HepG2 (cell line): ENCODE measurements around the gene HLA-DQB2. TPM values are rescaled to one million over a fixed set of nuclear protein-coding genes. Genes with fewer than 3 reads are reported as not detected.

Experiments
- ATAC-seq: fragments of 200-7000 bp; cut with Tn5 transposase; 3 replicates; pipeline ENCODE4 v1.9.1; 2020; ENCODE audit warnings: mild to moderate bottlenecking, moderate library complexity
- BruUV-seq: library from RNA; stranded (reverse); fragments of 400-500 nt; replicated peaks from 2 replicates; lab custom pipeline; 2021; lab: Mats Ljungman, UMichigan
- CTCF ChIA-PET: fragments of 300-600 bp; formaldehyde crosslinking; extraction: SDS; loops from one replicate; lab custom pipeline; 2021; ENCODE audit warnings: low total read pairs, inconsistent platforms, low intra/inter-chr PET ratio; lab: Yijun Ruan, JAX
- POLR2A ChIA-PET: fragments of 350-600 bp; sonication (Branson Sonifier 250); formaldehyde crosslinking; loops from one replicate; lab custom pipeline; 2020; ENCODE audit warnings: antibody characterized with exemption, inconsistent platforms; lab: Yijun Ruan, JAX
- DNase-seq: peaks from one replicate; pipeline ENCODE4 v3.0.0-alpha.2; 2015; ENCODE audit warnings: low spot score
- FAIRE-seq: peaks from 3 replicates; lab custom pipeline; 2011; peaks lifted over from hg19 to GRCh38; lab: Jason Lieb, UNC
- H2AFZ ChIP-seq: one replicate; pipeline ENCODE4 v1.6.1; 2011; ENCODE audit warnings: low read length, inconsistent platforms
- H3K27ac ChIP-seq: fragments of 300-600 bp; 3 replicates; pipeline ENCODE4 v1.8.0; 2011; ENCODE audit warnings: mixed run types, mild to moderate bottlenecking, mixed read lengths, low read length, inconsistent platforms; ENCODE audit not compliant: insufficient read depth; ENCODE audit errors: extremely low read length
- H3K27me3 ChIP-seq, 2 experiments: fragments of 200-600 bp in 1 of 2; 2 replicates in 1 of 2; 3 replicates in 1 of 2; pipeline versions ENCODE4 v1.6.0 to v1.8.0; 2011; ENCODE audit warnings: low read length in 2 of 2, mild to moderate bottlenecking in 2 of 2, moderate library complexity in 2 of 2, inconsistent platforms in 1 of 2; ENCODE audit not compliant: insufficient read depth in 2 of 2, control insufficient read depth in 1 of 2
- H3K36me3 ChIP-seq, 2 experiments: fragments of 200-600 bp in 1 of 2; replicated peaks in 1 of 2; 2 replicates in 1 of 2; 3 replicates in 1 of 2; pipeline versions ENCODE4 v1.5.1 to v1.8.0; 2011; ENCODE audit warnings: low read length in 2 of 2, inconsistent platforms in 1 of 2; ENCODE audit not compliant: insufficient read depth in 2 of 2, control insufficient read depth in 1 of 2
- H3K4me1 ChIP-seq: 2 replicates; pipeline ENCODE4 v1.5.1; 2012; ENCODE audit warnings: low read length, inconsistent platforms; ENCODE audit not compliant: insufficient read depth
- H3K4me2 ChIP-seq: 2 replicates; pipeline ENCODE4 v1.6.0; 2011; ENCODE audit warnings: low read depth, low read length, inconsistent platforms
- H3K4me3 ChIP-seq, 3 experiments: fragments of 200-600 bp in 1 of 3; sonication (generic), shearing (Covaris generic) in 1 of 3; replicated peaks in 1 of 3; 2 replicates each; pipeline ENCODE4 v1.5.1; 2011 to 2016; ENCODE audit warnings: low read length in 3 of 3, inconsistent platforms in 2 of 3, low read depth in 2 of 3, mild to moderate bottlenecking in 2 of 3, control low read depth in 1 of 3, mixed read lengths in 1 of 3; ENCODE audit not compliant: insufficient read depth in 1 of 3
- H3K79me2 ChIP-seq: one replicate; pipeline ENCODE4 v1.6.1; 2011; ENCODE audit warnings: low read length, inconsistent platforms; ENCODE audit not compliant: insufficient read depth
- H3K9ac ChIP-seq: 2 replicates; pipeline ENCODE4 v1.6.0; 2011; ENCODE audit warnings: mild to moderate bottlenecking, low read depth, low read length, inconsistent platforms; ENCODE audit not compliant: insufficient read depth
- H3K9me3 ChIP-seq: 2 replicates; pipeline ENCODE4 v1.5.1; 2012; ENCODE audit warnings: mild to moderate bottlenecking, low read length
- H4K20me1 ChIP-seq: 2 replicates; pipeline ENCODE4 v1.6.0; 2011; ENCODE audit warnings: inconsistent platforms, mild to moderate bottlenecking, low read length, moderate library complexity; ENCODE audit not compliant: insufficient read depth
- BHLHE40 ChIP-seq: IDR thresholded peaks from 2 replicates; pipeline ENCODE4 v1.6.1; 2011; ENCODE audit warnings: low read length, improper control_type of control experiment
- HNRNPLL ChIP-seq: fragments of 200-400 bp; formaldehyde crosslinking; IDR thresholded peaks from 2 replicates; pipeline ENCODE4 v1.6.1; 2017; ENCODE audit warnings: mild to moderate bottlenecking, low read depth, low read length; ENCODE audit not compliant: poor library complexity, severe bottlenecking
- HOXA9 ChIP-seq: sonication (generic); formaldehyde crosslinking; IDR thresholded peaks from 2 replicates; pipeline ENCODE4 v1.8.1; 2022; ENCODE audit warnings: missing genetic modification reagents, mild to moderate bottlenecking, moderate library complexity, borderline replicate concordance
- KAT8 ChIP-seq: IDR thresholded peaks from 2 replicates; pipeline ENCODE4 v1.6.1; 2016; ENCODE audit warnings: missing genetic modification reagents, missing compliant biosample characterization
- KLF6 ChIP-seq: IDR thresholded peaks from 2 replicates; pipeline ENCODE4 v1.8.0; 2016; ENCODE audit warnings: missing biosample characterization, missing genetic modification reagents
- MBNL3 ChIP-seq: fragments of 250-450 bp; sonication (Bioruptor Pico); conservative IDR thresholded peaks from 2 replicates; pipeline ENCODE4 v1.8.0; 2022; ENCODE audit warnings: mild to moderate bottlenecking, inconsistent platforms
- MED8 ChIP-seq: sonication (generic); formaldehyde crosslinking; IDR thresholded peaks from 2 replicates; pipeline ENCODE4 v1.8.1; 2023; ENCODE audit warnings: mild to moderate bottlenecking, missing genetic modification reagents; ENCODE audit not compliant: insufficient replicate concordance
- POGZ ChIP-seq: sonication (generic); formaldehyde crosslinking; IDR thresholded peaks from 2 replicates; pipeline ENCODE4 v1.4.0; 2020; ENCODE audit warnings: mild to moderate bottlenecking, missing genetic modification reagents
- SP2 ChIP-seq: sonication (generic); formaldehyde crosslinking; IDR thresholded peaks from 2 replicates; pipeline ENCODE4 v1.5.1; 2020; ENCODE audit warnings: mild to moderate bottlenecking, missing genetic modification reagents
- TBX3 ChIP-seq: fragments of 450-650 bp; IDR thresholded peaks from 2 replicates; pipeline ENCODE4 v1.6.1; 2017; ENCODE audit warnings: antibody characterized with exemption, mild to moderate bottlenecking, inconsistent platforms, borderline replicate concordance
- ZC3H13 ChIP-seq: sonication (generic); formaldehyde crosslinking; IDR thresholded peaks from 2 replicates; pipeline ENCODE4 v1.8.1; 2023; ENCODE audit warnings: mild to moderate bottlenecking, missing genetic modification reagents, moderate library complexity
- ZNF230 ChIP-seq: sonication (generic); formaldehyde crosslinking; IDR thresholded peaks from 2 replicates; pipeline ENCODE4 v1.4.0; 2020; ENCODE audit warnings: mild to moderate bottlenecking, missing genetic modification reagents
- ZNF510 ChIP-seq: sonication (generic); formaldehyde crosslinking; IDR thresholded peaks from 2 replicates; pipeline ENCODE4 v1.4.0; 2020; ENCODE audit warnings: low read depth, mild to moderate bottlenecking, missing genetic modification reagents
- ZNF761 ChIP-seq: sonication (generic); formaldehyde crosslinking; conservative IDR thresholded peaks from 2 replicates; pipeline ENCODE4 v1.4.0; 2020; ENCODE audit warnings: mild to moderate bottlenecking, missing genetic modification reagents
- ZNF781 ChIP-seq: sonication (generic); formaldehyde crosslinking; IDR thresholded peaks from 2 replicates; pipeline ENCODE4 v1.5.1; 2020; ENCODE audit warnings: borderline replicate concordance, mild to moderate bottlenecking, missing genetic modification reagents; ENCODE audit errors: not compliant biosample characterization
- WGBS: methylation state at CpG from one replicate; pipeline ENCODE4 v1.1.6; 2017; ENCODE audit warnings: low lambda C conversion rate; 5-methylcytosine and 5-hydroxymethylcytosine counted together
- in situ Hi-C: cut with HindIII; loops from 2 replicates; pipeline ENCODE4 v1.10.0; 2017; ENCODE audit warnings: low pct_unique_long_range_greater_than_20kb; ENCODE audit not compliant: extremely low pct_ligation_motif_present
- intact Hi-C: fragments of 100-400 bp; cut with micrococcal nuclease; formaldehyde crosslinking; loops from one replicate; pipeline ENCODE4 v1.10.0; 2022; ENCODE audit not compliant: unreplicated experiment
- polyA plus RNA-seq, 8 experiments: library from polyadenylated mRNA; depleted of rRNA in 3 of 8; stranded (reverse) in 7 of 8; unstranded in 1 of 8; fragments of >200 nt; fragmentation: Illumina TruSeq in 4 of 8; extraction: Trizol in 4 of 8; gene quantifications; 2 replicates each; pipeline versions ENCODE4 v1.2.1 to v1.2.3, GENCODE V29; 2011 to 2016; ENCODE audit warnings: low read depth in 4 of 8, missing spikeins in 1 of 8, mixed read lengths in 1 of 8; ENCODE audit not compliant: insufficient read depth in 1 of 8
- total RNA-seq, 5 experiments: library from RNA; depleted of rRNA; stranded (reverse); fragments of >200 nt; fragmentation: Illumina TruSeq; extraction: Trizol; gene quantifications; 2 replicates each; pipeline ENCODE4 v1.2.3, GENCODE V29; 2016; ENCODE audit warnings: low read depth in 1 of 5
- TF ChIP-seq, protein P1 (sequence below): sonication (generic); formaldehyde crosslinking; IDR thresholded peaks from 2 replicates; pipeline ENCODE4 v1.4.0; 2020; ENCODE audit warnings: missing genetic modification reagents, mild to moderate bottlenecking, borderline replicate concordance
- TF ChIP-seq, protein P2 (sequence below): sonication (generic); formaldehyde crosslinking; IDR thresholded peaks from 2 replicates; pipeline ENCODE4 v1.8.0; 2022; ENCODE audit warnings: missing genetic modification reagents, mild to moderate bottlenecking, inconsistent platforms, borderline replicate concordance

Gene HLA-DQB2
- total and polyA plus RNA-seq, 2 of the 13 experiments (the other 11 are each of a cell fraction or from before 2014, with no cell fraction given) = not detected

DNA sequence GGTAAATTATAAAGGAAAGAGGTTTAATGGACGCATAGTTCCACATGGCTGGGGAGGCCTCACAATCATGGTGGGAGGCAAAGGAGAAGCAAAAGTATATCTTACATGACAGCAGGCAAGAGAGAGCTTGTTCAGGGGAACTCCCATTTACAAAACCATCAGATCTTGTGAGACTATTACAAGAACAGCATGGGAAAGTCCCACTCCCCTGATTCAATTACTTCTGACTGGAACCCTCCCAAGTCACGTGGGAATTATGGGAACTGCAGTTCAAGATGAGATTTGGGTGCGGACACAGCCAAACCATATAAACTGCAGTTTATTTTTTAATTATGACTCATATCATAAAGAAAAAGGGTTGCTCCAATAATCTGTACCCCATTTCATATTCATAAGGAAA, 44.5 kb downstream of the HLA-DQB2 start:
- TF ChIP-seq ZNF761 (CRISPR knock-in tag) (no peak), MBNL3 (CRISPR knock-in tag) (no peak), KAT8 (CRISPR knock-in tag) (no peak), SP2 (CRISPR knock-in tag) (no peak), POGZ (CRISPR knock-in tag) (no peak), ZC3H13 (CRISPR knock-in tag) (no peak), BHLHE40 (no peak), ZNF230 (no peak), TBX3 (no peak), KLF6 (no peak), ZNF781 (CRISPR knock-in tag) (no peak), HOXA9 (CRISPR knock-in tag) (no peak), ZNF510 (CRISPR knock-in tag) (no peak), HNRNPLL (no peak), MED8 (CRISPR knock-in tag) (no peak)
- TF ChIP-seq, protein P1, sequence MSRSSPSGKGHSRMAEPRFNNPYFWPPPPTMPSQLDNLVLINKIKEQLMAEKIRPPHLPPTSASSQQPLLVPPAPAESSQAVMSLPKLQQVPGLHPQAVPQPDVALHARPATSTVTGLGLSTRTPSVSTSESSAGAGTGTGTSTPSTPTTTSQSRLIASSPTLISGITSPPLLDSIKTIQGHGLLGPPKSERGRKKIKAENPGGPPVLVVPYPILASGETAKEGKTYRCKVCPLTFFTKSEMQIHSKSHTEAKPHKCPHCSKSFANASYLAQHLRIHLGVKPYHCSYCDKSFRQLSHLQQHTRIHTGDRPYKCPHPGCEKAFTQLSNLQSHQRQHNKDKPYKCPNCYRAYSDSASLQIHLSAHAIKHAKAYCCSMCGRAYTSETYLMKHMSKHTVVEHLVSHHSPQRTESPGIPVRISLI = no peak
- TF ChIP-seq, protein P2, sequence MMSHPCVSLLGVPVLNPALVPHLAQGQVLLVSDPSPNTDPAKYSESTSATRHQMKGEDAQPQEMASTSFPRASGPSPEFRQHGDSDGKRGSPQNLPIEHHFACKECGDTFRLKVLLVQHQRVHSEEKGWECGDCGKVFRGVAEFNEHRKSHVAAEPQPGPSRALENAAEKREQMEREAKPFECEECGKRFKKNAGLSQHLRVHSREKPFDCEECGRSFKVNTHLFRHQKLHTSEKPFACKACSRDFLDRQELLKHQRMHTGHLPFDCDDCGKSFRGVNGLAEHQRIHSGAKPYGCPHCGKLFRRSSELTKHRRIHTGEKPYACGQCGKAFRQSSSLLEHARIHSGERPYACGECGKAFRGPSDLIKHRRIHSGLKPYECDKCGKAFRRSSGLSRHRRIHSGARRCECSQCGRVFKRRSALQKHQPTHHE (CRISPR knock-in tag) = no peak
- POLR2A ChIA-PET = no interaction called here
- no peak overlapping the region for H3K27ac ChIP-seq
- in situ Hi-C loops (no loop called here), intact Hi-C loops (no loop called here)
- H3K27me3 ChIP-seq = peaks cover 1 to 6% of the 10 kb centered on the region in 2 experiments; a peak in 1 of 5 replicates
- no TSS peak for BruUV-seq
- no peak overlapping the region for H3K9ac ChIP-seq
- no peak overlapping the region for H3K4me3 ChIP-seq
- FAIRE-seq (no peak), ATAC-seq (no peak), DNase-seq (no peak)
- CTCF ChIA-PET = no interaction called here
- no peaks in the 10 kb centered on the region for H3K4me1 ChIP-seq
- no peak overlapping the region for H2AFZ ChIP-seq
- WGBS = 24% methylated on average over 3 of the region's 3 CpGs
- no peaks in the 10 kb centered on the region for H3K79me2 ChIP-seq
- no peaks in the 10 kb centered on the region for H4K20me1 ChIP-seq
- no peaks in the 10 kb centered on the region for H3K36me3 ChIP-seq
- no peak overlapping the region for H3K4me2 ChIP-seq
- no peaks in the 10 kb centered on the region for H3K9me3 ChIP-seq
